EH (cell line): Measurements from ENCODE around the gene GOT2.
A peak's percentile ranks its signal among the peaks of the same experiment; 100 is the strongest.
"Not testable (repeated sequence)": the region's sequence is repeated elsewhere in the genome, so short reads cannot be mapped to it uniquely, and the experiment has no call there.

Source experiments
- DNase-seq: peaks from one replicate; pipeline ENCODE4 v3.0.0-alpha.2; 2015; ENCODE audit warnings: low read depth

Gene GOT2

GRCh38 chr16:58717994-58718393 lies 16.1 kb downstream of the GOT2 start:
- DNase-seq: no peak

GRCh38 chr16:58716468-58716867 lies 17.6 kb downstream of the GOT2 start:
- DNase-seq: no peak

GRCh38 chr16:58713742-58714141 lies 20.4 kb downstream of the GOT2 start:
- no peak for DNase-seq

- DNase-seq: no peak
Measured at GRCh38 chr16:58709333-58709732, 24.8 kb downstream of the GOT2 start.

- no peak for DNase-seq
Measured at GRCh38 chr16:58699151-58699550, 35.0 kb downstream of the GOT2 start.

- no peak for DNase-seq
Measured at GRCh38 chr16:58695368-58695767, 38.7 kb downstream of the GOT2 start.

- DNase-seq: no peak
Measured at GRCh38 chr16:58692450-58692849, 41.7 kb downstream of the GOT2 start.

GRCh38 chr16:58686985-58687706 lies 47.0 kb downstream of the GOT2 start:
- peak; percentile 79 for DNase-seq

GRCh38 chr16:58685084-58685449 lies 49.0 kb downstream of the GOT2 start:
- no peak for DNase-seq

- peak; percentile 85 for DNase-seq
Measured at GRCh38 chr16:58684354-58685083, 49.6 kb downstream of the GOT2 start, which contains the start of gene SLC38A7. SLC38A7 (minus strand) TSS chr16:58684770; CDS start chr16:58680126, 4,644 bp downstream.

- DNase-seq: peak; percentile 51
Measured at GRCh38 chr16:58684001-58684353, 50.1 kb downstream of the GOT2 start.

GRCh38 chr16:58679763-58680162 lies 54.4 kb downstream of the GOT2 start:
- DNase-seq: no peak

- peak; percentile 35 for DNase-seq
Measured at GRCh38 chr16:58678716-58679115, 55.4 kb downstream of the GOT2 start.

- DNase-seq: no peak
Measured at GRCh38 chr16:58678269-58678668, 55.8 kb downstream of the GOT2 start.

GRCh38 chr16:58670946-58671583 lies 63.1 kb downstream of the GOT2 start:
- no peak for DNase-seq

GRCh38 chr16:58670177-58670576 lies 63.9 kb downstream of the GOT2 start:
- DNase-seq: peak; percentile 49

- no peak for DNase-seq
Measured at GRCh38 chr16:58665200-58665599, 68.9 kb downstream of the GOT2 start.

- DNase-seq: peak; percentile 93
Measured at GRCh38 chr16:58661199-58661830, 72.8 kb downstream of the GOT2 start.

- not testable (repeated sequence) for DNase-seq
Measured at GRCh38 chr16:58659911-58660310, 74.2 kb downstream of the GOT2 start.

GRCh38 chr16:58658796-58659211 lies 75.3 kb downstream of the GOT2 start:
- DNase-seq: peak; percentile 40
